Spleen (tissue), 11 donors: Measurements from ENCODE around the gene CHST15. TPM values are rescaled to one million over a fixed set of nuclear protein-coding genes. Genes with fewer than 3 reads are reported as not detected.

Experiments used
- DNase-seq: peaks from one replicate; pipeline ENCODE4 v3.0.0-alpha.2; 2020
- H3K27ac ChIP-seq, 8 donors: fragments of 200-600 bp; sonication (generic) in 7 of 8; 1 replicate in 4 of 8; 2 replicates in 4 of 8; pipeline versions ENCODE4 v1.5.0 to v1.8.0; 2016 to 2021; ENCODE audit warnings: inconsistent platforms in 4 of 8, mild to moderate bottlenecking in 4 of 8, moderate library complexity in 1 of 8
- H3K27me3 ChIP-seq, 7 donors: fragments of 200-600 bp; sonication (generic) in 6 of 7; replicated peaks in 1 of 7; 1 replicate in 4 of 7; 2 replicates in 3 of 7; pipeline versions ENCODE4 v1.5.0 to v1.8.0; 2016 to 2021; ENCODE audit warnings: inconsistent platforms in 3 of 7, mild to moderate bottlenecking in 1 of 7
- H3K36me3 ChIP-seq, 6 donors: fragments of 200-600 bp; sonication (generic) in 5 of 6; 1 replicate in 4 of 6; 2 replicates in 2 of 6; pipeline versions ENCODE4 v1.5.0 to v1.8.0; 2016 to 2021; ENCODE audit warnings: inconsistent platforms in 2 of 6
- H3K4me1 ChIP-seq, 6 donors: fragments of 200-600 bp; sonication (generic) in 5 of 6; 1 replicate in 3 of 6; 2 replicates in 3 of 6; pipeline versions ENCODE4 v1.5.0 to v1.8.0; 2016 to 2021; ENCODE audit warnings: inconsistent platforms in 3 of 6
- H3K4me3 ChIP-seq, 8 donors: fragments of 200-600 bp; sonication (generic) in 7 of 8; 1 replicate in 4 of 8; 2 replicates in 4 of 8; pipeline versions ENCODE4 v1.5.0 to v1.8.0; 2016 to 2021; ENCODE audit warnings: inconsistent platforms in 4 of 8, mild to moderate bottlenecking in 4 of 8, moderate library complexity in 2 of 8
- H3K9me3 ChIP-seq, 8 donors: fragments of 200-600 bp; sonication (generic) in 7 of 8; 1 replicate in 4 of 8; 2 replicates in 4 of 8; pipeline versions ENCODE4 v1.5.0 to v1.8.0; 2016 to 2021; ENCODE audit warnings: inconsistent platforms in 4 of 8
- CTCF ChIP-seq, 11 experiments: fragments of 200-600 bp in 7 of 11; fragments of 450-650 bp in 4 of 11; sonication (generic) in 4 of 11; IDR thresholded peaks in 8 of 11; conservative IDR thresholded peaks in 3 of 11; 1 replicate in 7 of 11; 2 replicates in 4 of 11; pipeline versions ENCODE4 v1.4.0 to v1.8.0; 2016 to 2021; ENCODE audit warnings: antibody characterized with exemption in 11 of 11, inconsistent platforms in 4 of 11, mild to moderate bottlenecking in 1 of 11
- POLR2A ChIP-seq, 3 donors: fragments of 450-650 bp; IDR thresholded peaks; one replicate each; pipeline ENCODE4 v1.5.1; 2017; ENCODE audit warnings: antibody characterized with exemption in 3 of 3, mild to moderate bottlenecking in 1 of 3
- POLR2AphosphoS5 ChIP-seq, 3 donors: sonication (generic); formaldehyde crosslinking; IDR thresholded peaks; one replicate each; pipeline ENCODE4 v1.5.1; 2017; ENCODE audit warnings: antibody characterized with exemption in 3 of 3
- WGBS, 5 donors: extraction: QIAGEN DNeasy Blood & Tissue Kit in 3 of 5; methylation state at CpG; one replicate each; pipeline versions ENCODE4 v1.1.5 to v1.1.7; 2013 to 2018; 5-methylcytosine and 5-hydroxymethylcytosine counted together
- intact Hi-C: fragments of 100-400 bp; cut with DNase I; formaldehyde crosslinking; loops from one replicate; pipeline ENCODE4 v1.15.0; 2023; ENCODE audit warnings: low total_unique reads
- polyA plus RNA-seq, 3 donors: library from polyadenylated mRNA; stranded (reverse); fragments of 200-250 nt; gene quantifications; one replicate each; pipeline ENCODE4 v1.2.1, GENCODE V29; 2013
- total RNA-seq, 7 donors: library from RNA; depleted of rRNA in 3 of 7; stranded (reverse); fragments of >200 nt in 3 of 7; fragmentation: NEBNext Ultra II Directional in 4 of 7; extraction: Animal tissue kit (Norgen Biotek cat#: 25700) in 4 of 7; gene quantifications; one replicate each; pipeline versions ENCODE4 v1.1.0 to v1.2.1, GENCODE V29; 2016 to 2021
- donor health status: healthy with polysubstance abuse.
- donor health status: DM: no; HTN: no; CAD: no; lungs with moderate emphysema.
- donor health status: DM: no; HTN: no; CAD: no.
- donor health status: Bipolar disorder and iron deficiency.
- donor health status: healthy.
- donor health status: DM: no; HTN: no; CAD: no.
- donor health status: DM: yes; HTN: yes; CAD: no.

The CHST15 gene
- total and polyA plus RNA-seq, 10 donors = 6.1 to 133 (median 102) TPM

DNA sequence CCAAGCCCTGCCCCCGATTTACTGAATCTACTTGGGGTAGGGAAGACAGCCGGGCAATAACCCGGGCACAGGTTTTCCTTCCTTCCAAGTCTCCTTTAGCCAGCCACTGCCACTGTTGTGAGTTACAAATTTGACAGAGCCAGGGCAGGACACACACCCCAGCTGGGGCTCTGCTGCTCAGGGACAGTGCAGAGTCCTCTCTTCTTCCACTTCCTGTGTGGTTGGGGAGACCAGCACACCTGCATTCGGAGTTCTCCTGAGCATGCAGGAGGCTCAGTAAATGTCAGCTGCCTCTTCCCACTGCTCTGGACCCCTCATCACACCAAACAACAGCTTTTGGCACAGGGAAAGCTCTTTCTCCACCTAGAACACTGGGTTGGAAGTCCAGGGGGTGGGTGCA lies 21.3 kb downstream of the CHST15 start:
- TF ChIP-seq CTCF (IDR thresholded peaks at IDR 0.05 in 8 of 11, conservative IDR thresholded peaks at IDR 0.05 in 3 of 11) (no peak), POLR2AphosphoS5 (IDR thresholded peaks at IDR 0.05) (peak in 1 of 3 donors; percentile 63), POLR2A (IDR thresholded peaks at IDR 0.05) (no peak)
- Histone ChIP-seq H3K9me3 (no peaks in the 10 kb centered on the region), H3K4me3 (no peak overlapping the region), H3K36me3 (peaks cover 0 to 4% (median 0%) of the 10 kb centered on the region in 6 donors), H3K27me3 (no peaks in the 10 kb centered on the region), H3K4me1 (peaks cover 30 to 100% (median 78%) of the 10 kb centered on the region in 6 donors), H3K27ac (peak overlapping the region in 5 of 8 donors; percentile 20 to 52 (median 45))
- intact Hi-C loops = no loop called here
- peak; percentile 67 for DNase-seq
- 36 to 63% (median 57%) methylated on average over 4 of the region's 4 CpGs for WGBS, 5 donors

- no peaks in the 10 kb centered on the region for H3K27me3 ChIP-seq
- no peak for TF ChIP-seq POLR2A (IDR thresholded peaks at IDR 0.05)
- TF ChIP-seq CTCF (IDR thresholded peaks at IDR 0.05 in 8 of 11, conservative IDR thresholded peaks at IDR 0.05 in 3 of 11) = no peak
- TF ChIP-seq POLR2AphosphoS5 (IDR thresholded peaks at IDR 0.05) = peak in 1 of 3 donors; percentile 23
- H3K36me3 ChIP-seq = peaks cover 0 to 4% (median 0%) of the 10 kb centered on the region in 6 donors
- H3K4me3 ChIP-seq = no peak overlapping the region
- H3K9me3 ChIP-seq = no peaks in the 10 kb centered on the region
- H3K27ac ChIP-seq = peak overlapping the region in 4 of 8 donors; percentile 44 to 52 (median 48)
- DNase-seq = peak; percentile 49
- intact Hi-C loops = no loop called here
- H3K4me1 ChIP-seq = peaks cover 30 to 100% (median 85%) of the 10 kb centered on the region in 6 donors
- WGBS, 5 donors = 71 to 90% (median 88%) methylated on average over 3 to 5 of the region's 5 CpGs
Measured at GRCh38 chr10:124071141-124071540, 22.3 kb downstream of the CHST15 start.

DNA sequence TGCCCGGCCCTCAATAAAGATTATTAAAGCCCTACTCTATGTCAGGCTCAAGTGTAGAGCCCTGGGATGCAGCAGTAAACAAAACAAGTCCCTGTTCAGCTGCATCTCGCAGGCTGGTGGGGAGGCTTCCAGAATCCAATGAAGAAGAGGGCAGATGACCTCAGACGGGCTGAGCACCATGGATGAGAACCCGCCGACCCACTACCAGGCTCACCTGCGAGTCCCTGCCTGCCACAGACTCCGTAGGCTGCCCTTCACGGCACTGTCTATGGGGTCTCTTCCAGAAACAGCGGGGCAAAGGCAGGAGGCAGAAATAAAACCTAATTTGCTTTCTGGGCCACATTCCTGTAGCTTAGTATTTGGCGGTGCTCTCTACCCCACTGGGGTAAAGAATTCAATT lies 22.7 kb downstream of the CHST15 start:
- Histone ChIP-seq H3K27ac (peak overlapping the region in 3 of 8 donors; percentile 44 to 52 (median 51)), H3K27me3 (no peaks in the 10 kb centered on the region), H3K4me1 (peaks cover 34 to 100% (median 86%) of the 10 kb centered on the region in 6 donors), H3K4me3 (no peak overlapping the region), H3K9me3 (no peaks in the 10 kb centered on the region), H3K36me3 (peaks cover 0 to 7% (median 0%) of the 10 kb centered on the region in 6 donors)
- TF ChIP-seq POLR2A (IDR thresholded peaks at IDR 0.05) (no peak), POLR2AphosphoS5 (IDR thresholded peaks at IDR 0.05) (no peak), CTCF (IDR thresholded peaks at IDR 0.05 in 8 of 11, conservative IDR thresholded peaks at IDR 0.05 in 3 of 11) (no peak)
- 85 to 95% (median 90%) methylated on average over 8 to 10 of the region's 10 CpGs for WGBS, 5 donors
- DNase-seq = peak; percentile 46
- intact Hi-C loops = no loop called here

DNA sequence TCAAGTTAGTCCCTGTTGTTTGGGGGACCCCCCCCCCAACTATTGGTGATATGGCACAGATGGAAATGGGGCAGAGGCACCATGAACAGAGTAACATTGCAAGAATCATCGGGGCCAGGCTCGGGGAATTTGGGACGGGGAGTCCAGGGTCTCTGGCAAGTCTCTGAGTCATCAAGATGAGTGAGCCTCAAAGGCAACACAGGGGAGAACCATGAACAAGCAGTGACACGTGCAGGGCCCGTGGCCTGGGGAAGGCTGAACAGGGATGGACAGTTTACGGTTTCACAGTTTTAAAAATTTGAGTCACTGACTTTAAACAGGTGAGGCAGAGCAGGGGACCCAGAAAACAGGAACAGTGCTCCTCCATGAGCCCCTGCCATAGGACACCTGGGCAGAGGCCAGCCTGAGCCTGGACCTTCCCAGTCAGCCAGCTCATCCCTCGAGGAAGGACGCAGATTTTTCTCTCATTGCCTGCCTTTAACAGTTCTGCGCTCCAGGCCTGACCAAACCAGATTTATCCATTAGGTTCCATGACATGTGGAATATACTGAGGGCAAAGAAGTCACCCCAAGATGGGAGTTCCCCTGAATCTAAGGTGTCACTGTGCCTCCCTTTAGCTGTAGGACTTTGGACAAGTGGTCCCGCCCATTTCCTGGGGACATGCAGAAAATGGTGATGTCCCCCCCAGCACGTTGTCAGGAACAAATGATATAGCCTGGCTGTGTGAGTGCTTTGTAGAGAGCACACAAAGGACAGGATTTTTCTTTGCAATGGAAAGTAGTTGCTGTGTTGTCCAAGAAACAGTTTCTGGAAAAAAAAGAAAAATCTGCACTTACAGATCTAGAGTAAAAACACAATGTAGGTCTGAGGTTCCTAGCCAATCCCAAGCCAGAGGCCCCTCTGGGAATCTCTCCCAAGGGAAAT lies 23.8 kb downstream of the CHST15 start:
- DNase-seq = no peak
- WGBS, 5 donors = 74 to 93% (median 83%) methylated on average over 11 of the region's 11 CpGs
- intact Hi-C loops = no loop called here

More for the DNA sequence above, 23.8 kb downstream of the CHST15 start:
- TF ChIP-seq POLR2AphosphoS5 (IDR thresholded peaks at IDR 0.05) (peak in 1 of 3 donors; percentile 9), CTCF (IDR thresholded peaks at IDR 0.05 in 8 of 11, conservative IDR thresholded peaks at IDR 0.05 in 3 of 11) (no peak)
- H3K4me3 ChIP-seq = no peak overlapping the region
- H3K27me3 ChIP-seq = no peaks in the 10 kb centered on the region
- H3K4me1 ChIP-seq = peaks cover 26 to 100% (median 86%) of the 10 kb centered on the region in 6 donors
- H3K36me3 ChIP-seq = peaks cover 0 to 10% (median 0%) of the 10 kb centered on the region in 6 donors
- peak overlapping the region in 4 of 8 donors; percentile 10 to 51 (median 30) for H3K27ac ChIP-seq
- H3K9me3 ChIP-seq = no peaks in the 10 kb centered on the region
